Trophoblast cell (in vitro differentiated cells and primary cell): ENCODE data around the gene ZMAT2.
A peak's percentile ranks its signal among the peaks of the same experiment; 100 is the strongest.
"Not testable (repeated sequence)": the region's sequence is repeated elsewhere in the genome, so short reads cannot be mapped to it uniquely, and the experiment has no call there.

Experiments
- DNase-seq, 2 donors: peaks; one replicate each; pipeline ENCODE4 v3.0.0-alpha.2; 2016
- H2AFZ ChIP-seq: 2 replicates; pipeline ENCODE4 v1.6.1; 2013; ENCODE audit warnings: low read length, moderate library complexity, mild to moderate bottlenecking; ENCODE audit not compliant: insufficient read depth, poor library complexity
- H2AK5ac ChIP-seq: 2 replicates; pipeline ENCODE4 v1.6.1; 2013; ENCODE audit warnings: mild to moderate bottlenecking, low read length
- H2BK120ac ChIP-seq: 2 replicates; pipeline ENCODE4 v1.6.1; 2013; ENCODE audit warnings: low read length, mild to moderate bottlenecking, moderate library complexity; ENCODE audit not compliant: insufficient read depth, poor library complexity
- H2BK12ac ChIP-seq: 2 replicates; pipeline ENCODE4 v1.6.1; 2013; ENCODE audit warnings: mild to moderate bottlenecking, low read length, moderate library complexity
- H2BK5ac ChIP-seq: 2 replicates; pipeline ENCODE4 v1.6.1; 2013; ENCODE audit warnings: low read length, low read depth, moderate library complexity, mild to moderate bottlenecking; ENCODE audit not compliant: poor library complexity
- H3K14ac ChIP-seq: 2 replicates; pipeline ENCODE4 v1.6.1; 2013; ENCODE audit warnings: mild to moderate bottlenecking, low read length
- H3K18ac ChIP-seq: 2 replicates; pipeline ENCODE4 v1.6.1; 2013; ENCODE audit warnings: mild to moderate bottlenecking, low read length
- H3K23ac ChIP-seq: 2 replicates; pipeline ENCODE4 v1.6.1; 2013; ENCODE audit warnings: low read length
- H3K27ac ChIP-seq: 2 replicates; pipeline ENCODE4 v1.5.1; 2013; ENCODE audit warnings: low read depth, mild to moderate bottlenecking, inconsistent platforms, low read length, moderate library complexity
- H3K27me3 ChIP-seq: 2 replicates; pipeline ENCODE4 v1.6.1; 2013; ENCODE audit warnings: inconsistent platforms, mild to moderate bottlenecking, low read length, moderate library complexity; ENCODE audit not compliant: insufficient read depth
- H3K36me3 ChIP-seq, 2 experiments: 1 replicate in 1 of 2; 2 replicates in 1 of 2; pipeline ENCODE4 v1.6.1; 2013; ENCODE audit warnings: low read length in 2 of 2, mild to moderate bottlenecking in 2 of 2, moderate library complexity in 1 of 2; ENCODE audit not compliant: insufficient read depth in 2 of 2, control insufficient read depth in 1 of 2
- H3K4ac ChIP-seq: 2 replicates; pipeline ENCODE4 v1.6.1; 2013; ENCODE audit warnings: low read depth, mild to moderate bottlenecking, low read length, moderate library complexity
- H3K4me1 ChIP-seq, 2 experiments: 1 replicate in 1 of 2; 2 replicates in 1 of 2; pipeline ENCODE4 v1.6.1; 2013; ENCODE audit warnings: low read length in 2 of 2, mild to moderate bottlenecking in 2 of 2, moderate library complexity in 1 of 2; ENCODE audit not compliant: insufficient read depth in 2 of 2, control insufficient read depth in 1 of 2
- H3K4me2 ChIP-seq: 2 replicates; pipeline ENCODE4 v1.6.1; 2013; ENCODE audit warnings: inconsistent platforms, mild to moderate bottlenecking, low read length, moderate library complexity
- H3K4me3 ChIP-seq: 2 replicates; pipeline ENCODE4 v1.5.1; 2013; ENCODE audit warnings: mild to moderate bottlenecking, low read depth, low read length, inconsistent platforms
- H3K79me1 ChIP-seq: one replicate; pipeline ENCODE4 v1.6.1; 2013; ENCODE audit warnings: low read length
- H3K79me2 ChIP-seq: 2 replicates; pipeline ENCODE4 v1.6.1; 2013; ENCODE audit warnings: low read length, mild to moderate bottlenecking; ENCODE audit not compliant: control insufficient read depth, insufficient read depth, poor library complexity
- H3K9ac ChIP-seq: 2 replicates; pipeline ENCODE4 v1.6.1; 2013; ENCODE audit warnings: mild to moderate bottlenecking, low read length
- H3K9me3 ChIP-seq: 2 replicates; pipeline ENCODE4 v1.6.1; 2013; ENCODE audit warnings: low read depth, mild to moderate bottlenecking, control low read depth, inconsistent platforms, low read length; ENCODE audit not compliant: insufficient read depth
- H4K12ac ChIP-seq: 2 replicates; pipeline ENCODE4 v1.6.1; 2013; ENCODE audit warnings: low read depth, mild to moderate bottlenecking, low read length, moderate library complexity
- H4K8ac ChIP-seq: 2 replicates; pipeline ENCODE4 v1.6.1; 2013; ENCODE audit warnings: low read depth, mild to moderate bottlenecking, low read length, moderate library complexity
- H4K91ac ChIP-seq: one replicate; pipeline ENCODE4 v1.6.1; 2013; ENCODE audit warnings: low read depth, mild to moderate bottlenecking, low read length, moderate library complexity
- WGBS: extraction: QIAGEN DNeasy Blood & Tissue Kit; methylation state at CpG from one replicate; pipeline ENCODE4 v1.1.7; 2013; ENCODE audit warnings: missing lambda C conversion rate; ENCODE audit not compliant: insufficient read length, insufficient coverage; ENCODE audit errors: extremely low coverage; 5-methylcytosine and 5-hydroxymethylcytosine counted together

Gene ZMAT2

GRCh38 chr5:140711794-140712193 lies 11.5 kb downstream of the ZMAT2 start:
- peaks cover 0 to 2% of the 10 kb centered on the region in 2 experiments for H3K4me1 ChIP-seq
- H4K12ac ChIP-seq, result no peak overlapping the region
- DNase-seq, result no peak
- peaks cover 3% of the 10 kb centered on the region for H3K79me1 ChIP-seq
- no peak overlapping the region for H3K4me3 ChIP-seq
- no peaks in the 10 kb centered on the region for H3K9me3 ChIP-seq
- H3K79me2 ChIP-seq, result no peaks in the 10 kb centered on the region
- no peak overlapping the region for H3K4ac ChIP-seq
- no peaks in the 10 kb centered on the region for H3K36me3 ChIP-seq
- no peak overlapping the region for H2BK5ac ChIP-seq
- no CpG with 5 or more reads among the region's 1 CpG for WGBS
- no peak overlapping the region for H3K9ac ChIP-seq
- no peak overlapping the region for H3K14ac ChIP-seq
- H4K91ac ChIP-seq, result no peak overlapping the region
- no peaks in the 10 kb centered on the region for H3K27me3 ChIP-seq
- no peak overlapping the region for H3K4me2 ChIP-seq
- H4K8ac ChIP-seq, result no peak overlapping the region
- H2BK12ac ChIP-seq, result no peak overlapping the region
- no peak overlapping the region for H3K18ac ChIP-seq
- H2BK120ac ChIP-seq, result no peak overlapping the region
- H2AFZ ChIP-seq, result no peak overlapping the region
- no peak overlapping the region for H3K23ac ChIP-seq
- H3K27ac ChIP-seq, result no peak overlapping the region
- no peak overlapping the region for H2AK5ac ChIP-seq

- no peak overlapping the region for H2AK5ac ChIP-seq
- H3K36me3 ChIP-seq, result no peaks in the 10 kb centered on the region
- no peak overlapping the region for H3K27ac ChIP-seq
- H2AFZ ChIP-seq, result no peak overlapping the region
- H3K4ac ChIP-seq, result no peak overlapping the region
- no peak overlapping the region for H3K23ac ChIP-seq
- no peak overlapping the region for H2BK120ac ChIP-seq
- no peak overlapping the region for H3K18ac ChIP-seq
- no peak overlapping the region for H3K4me2 ChIP-seq
- no peaks in the 10 kb centered on the region for H3K9me3 ChIP-seq
- H3K27me3 ChIP-seq, result no peaks in the 10 kb centered on the region
- no peak overlapping the region for H2BK5ac ChIP-seq
- H4K91ac ChIP-seq, result no peak overlapping the region
- no peak overlapping the region for H3K9ac ChIP-seq
- no peak for DNase-seq
- H2BK12ac ChIP-seq, result no peak overlapping the region
- peaks cover 0 to 2% of the 10 kb centered on the region in 2 experiments for H3K4me1 ChIP-seq
- no peaks in the 10 kb centered on the region for H3K79me2 ChIP-seq
- H4K8ac ChIP-seq, result no peak overlapping the region
- no CpG with 5 or more reads among the region's 1 CpG for WGBS
- peaks cover 3% of the 10 kb centered on the region for H3K79me1 ChIP-seq
- no peak overlapping the region for H4K12ac ChIP-seq
- no peak overlapping the region for H3K14ac ChIP-seq
- no peak overlapping the region for H3K4me3 ChIP-seq
Measured at GRCh38 chr5:140713562-140714094, 13.4 kb downstream of the ZMAT2 start.

- not testable (repeated sequence) for H3K36me3 ChIP-seq, DNase-seq, H4K12ac ChIP-seq, H3K4me2 ChIP-seq, H3K79me1 ChIP-seq, H3K9ac ChIP-seq, H2AFZ ChIP-seq, H3K27me3 ChIP-seq, H3K27ac ChIP-seq, H2BK5ac ChIP-seq, H3K4ac ChIP-seq, H2AK5ac ChIP-seq, H3K4me1 ChIP-seq, H2BK12ac ChIP-seq, H4K8ac ChIP-seq, H3K9me3 ChIP-seq, H3K4me3 ChIP-seq, H4K91ac ChIP-seq, H2BK120ac ChIP-seq, H3K14ac ChIP-seq, H3K23ac ChIP-seq, H3K18ac ChIP-seq, H3K79me2 ChIP-seq
- WGBS, result no CpG with 5 or more reads among the region's 2 CpGs
Measured at GRCh38 chr5:140716238-140716637, 16.0 kb downstream of the ZMAT2 start.

- Histone ChIP-seq H3K4me1 (no peaks in the 10 kb centered on the region), H3K4ac (no peak overlapping the region), H2AK5ac (no peak overlapping the region), H2BK12ac (no peak overlapping the region), H3K14ac (no peak overlapping the region), H3K4me2 (no peak overlapping the region), H3K27ac (peak overlapping the region; percentile 7), H4K91ac (no peak overlapping the region), H3K79me2 (no peaks in the 10 kb centered on the region), H3K27me3 (no peaks in the 10 kb centered on the region), H3K9ac (no peak overlapping the region), H2BK120ac (no peak overlapping the region), H3K23ac (no peak overlapping the region), H3K36me3 (no peaks in the 10 kb centered on the region), H3K18ac (no peak overlapping the region), H3K4me3 (no peak overlapping the region), H3K79me1 (no peaks in the 10 kb centered on the region), H2AFZ (no peak overlapping the region), H3K9me3 (no peaks in the 10 kb centered on the region), H4K12ac (no peak overlapping the region), H4K8ac (no peak overlapping the region), H2BK5ac (peak overlapping the region; percentile 3)
- no peak for DNase-seq
- WGBS, result no CpG with 5 or more reads among the region's 7 CpGs
Measured at GRCh38 chr5:140718266-140718592, 18.0 kb downstream of the ZMAT2 start.
